IPS-20b (cell line): Measurements from ENCODE around the gene VIPAS39.

Experiments used
- H3K27ac ChIP-seq: one replicate; pipeline ENCODE4 v1.5.1; 2013; ENCODE audit warnings: low read length
- H3K27me3 ChIP-seq: 2 replicates; pipeline ENCODE4 v1.6.1; 2013; ENCODE audit warnings: mild to moderate bottlenecking, low read length, inconsistent platforms; ENCODE audit not compliant: insufficient read depth
- H3K36me3 ChIP-seq: 2 replicates; pipeline ENCODE4 v1.6.1; 2013; ENCODE audit warnings: low read depth, mild to moderate bottlenecking, inconsistent platforms, low read length, moderate library complexity; ENCODE audit not compliant: insufficient read depth
- H3K4me1 ChIP-seq: 2 replicates; pipeline ENCODE4 v1.6.1; 2013; ENCODE audit warnings: mild to moderate bottlenecking, control low read depth, inconsistent platforms, low read length, moderate library complexity; ENCODE audit not compliant: insufficient read depth
- H3K4me3 ChIP-seq: 2 replicates; pipeline ENCODE4 v1.5.1; 2013; ENCODE audit warnings: mild to moderate bottlenecking, low read length, inconsistent platforms
- H3K9ac ChIP-seq: 2 replicates; pipeline ENCODE4 v1.6.1; 2013; ENCODE audit warnings: low read depth, mild to moderate bottlenecking, inconsistent platforms, low read length, moderate library complexity
- H3K9me3 ChIP-seq: 2 replicates; pipeline ENCODE4 v1.6.1; 2013; ENCODE audit warnings: mild to moderate bottlenecking, low read depth, low read length, inconsistent platforms; ENCODE audit not compliant: insufficient read depth

The VIPAS39 gene

DNA sequence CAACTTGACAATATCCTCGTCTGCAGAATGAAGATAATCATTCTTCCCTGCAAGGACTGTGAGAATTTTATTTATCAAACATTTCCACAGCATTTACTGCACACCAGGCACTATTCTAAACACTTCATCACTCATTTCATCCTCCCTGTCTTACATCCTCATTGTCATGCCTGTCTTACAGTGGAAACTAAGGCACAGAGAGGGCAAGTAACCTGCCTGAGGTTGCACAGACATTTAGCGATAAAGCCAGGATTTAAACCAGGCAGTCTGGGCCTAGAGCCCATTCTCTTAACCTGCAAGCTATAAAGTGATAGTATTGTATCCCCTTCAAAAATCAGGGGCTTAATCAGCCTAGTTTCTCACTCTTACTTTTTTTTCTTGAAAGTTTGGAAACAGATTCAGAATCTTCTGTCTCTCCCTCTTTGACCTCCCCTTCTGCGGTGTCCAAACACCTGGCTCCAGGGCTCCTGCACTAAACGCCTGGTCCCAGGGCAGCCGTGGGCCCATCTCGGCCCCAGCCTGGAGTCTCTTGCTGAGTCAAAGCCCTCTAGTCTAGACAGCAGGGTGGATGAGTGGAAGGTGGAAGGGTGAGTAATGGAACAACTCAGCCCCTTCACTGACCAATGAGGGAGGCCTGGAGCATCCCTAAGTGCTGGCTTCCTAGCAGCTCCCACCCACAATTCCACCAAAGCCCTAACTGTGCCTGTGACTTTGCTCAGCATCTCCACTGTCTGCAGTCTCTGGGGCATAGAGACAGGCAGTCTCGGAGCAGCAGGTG lies 28.7 kb upstream of the VIPAS39 start:
- no peaks in the 10 kb centered on the region for H3K9me3 ChIP-seq
- no peaks in the 10 kb centered on the region for H3K27me3 ChIP-seq
- H3K27ac ChIP-seq, result no peak overlapping the region
- no peaks in the 10 kb centered on the region for H3K4me1 ChIP-seq
- no peak overlapping the region for H3K9ac ChIP-seq
- H3K36me3 ChIP-seq, result no peaks in the 10 kb centered on the region
- no peak overlapping the region for H3K4me3 ChIP-seq

DNA sequence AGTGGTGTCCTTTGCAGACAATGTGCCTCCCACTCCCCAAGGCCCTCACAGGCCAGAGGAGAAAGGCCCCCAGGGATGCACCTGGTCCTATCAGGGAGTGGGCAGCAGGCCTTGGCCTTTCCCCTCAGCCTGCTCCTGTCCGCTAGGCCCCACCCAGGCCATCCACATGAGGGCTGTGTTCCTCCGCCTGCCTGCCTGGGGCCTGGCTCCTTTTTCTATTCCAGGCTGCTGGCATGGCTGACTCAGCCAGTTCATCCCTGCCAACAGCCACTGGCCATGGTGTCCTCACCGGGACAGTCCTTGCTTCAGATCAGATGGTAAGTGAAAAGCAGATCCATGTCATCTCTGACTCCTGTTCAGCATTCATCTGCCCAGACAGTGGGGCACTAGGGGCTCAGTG lies 27.9 kb upstream of the VIPAS39 start:
- H3K9ac ChIP-seq, result no peak overlapping the region
- no peaks in the 10 kb centered on the region for H3K36me3 ChIP-seq
- no peak overlapping the region for H3K27ac ChIP-seq
- no peaks in the 10 kb centered on the region for H3K4me1 ChIP-seq
- H3K9me3 ChIP-seq, result no peaks in the 10 kb centered on the region
- no peaks in the 10 kb centered on the region for H3K27me3 ChIP-seq
- no peak overlapping the region for H3K4me3 ChIP-seq

DNA sequence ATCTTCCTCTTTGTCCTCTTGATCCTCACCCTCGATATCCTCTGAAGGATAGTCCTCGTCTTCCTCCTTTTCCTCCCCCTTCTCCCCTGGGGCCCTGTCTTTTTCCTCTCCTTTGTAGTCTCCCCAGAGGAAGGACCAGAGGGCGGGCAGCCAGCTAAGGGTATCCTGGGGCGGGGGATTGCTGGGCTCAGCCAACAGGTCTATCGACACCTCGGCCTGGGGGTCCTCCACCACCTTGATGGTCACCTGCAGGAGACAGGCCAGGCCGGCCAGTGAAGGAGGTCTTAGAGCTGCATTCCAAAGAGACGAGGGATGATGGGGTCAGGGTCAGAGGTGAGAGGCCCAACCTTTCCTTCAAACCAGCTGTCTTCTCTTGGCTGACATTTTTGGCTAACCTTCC lies 25.0 kb upstream of the VIPAS39 start:
- no peaks in the 10 kb centered on the region for H3K27me3 ChIP-seq
- H3K9me3 ChIP-seq, result no peaks in the 10 kb centered on the region
- H3K4me3 ChIP-seq, result no peak overlapping the region
- no peak overlapping the region for H3K9ac ChIP-seq
- no peak overlapping the region for H3K27ac ChIP-seq
- H3K4me1 ChIP-seq, result no peaks in the 10 kb centered on the region
- no peaks in the 10 kb centered on the region for H3K36me3 ChIP-seq

- Histone ChIP-seq H3K36me3 (no peaks in the 10 kb centered on the region), H3K27ac (no peak overlapping the region), H3K4me3 (no peak overlapping the region), H3K4me1 (no peaks in the 10 kb centered on the region), H3K9me3 (no peaks in the 10 kb centered on the region), H3K27me3 (no peaks in the 10 kb centered on the region), H3K9ac (no peak overlapping the region)
These were observed 21.4 kb upstream of the VIPAS39 start for GRCh38 chr14:77478796-77479195.

DNA sequence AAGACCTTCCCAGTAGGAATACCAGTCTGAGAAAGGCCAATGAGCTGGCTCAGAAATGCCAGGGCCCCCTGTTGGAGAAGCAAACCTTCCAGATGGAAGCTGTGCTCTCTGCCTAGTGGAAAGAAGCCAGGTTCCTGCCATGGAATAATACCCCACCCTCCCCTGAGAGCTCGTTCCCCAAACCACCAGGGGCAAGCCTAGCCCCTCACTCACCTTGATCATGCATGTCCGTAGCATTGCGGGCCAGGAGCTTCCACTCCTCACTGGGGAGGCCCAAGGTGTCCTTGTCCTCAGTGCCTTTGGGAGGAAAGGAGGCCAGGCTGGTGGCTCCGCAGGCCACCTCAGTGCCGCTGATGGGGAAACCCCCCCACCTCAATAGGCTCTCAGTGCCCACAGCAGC lies 20.6 kb upstream of the VIPAS39 start:
- H3K27me3 ChIP-seq, result no peaks in the 10 kb centered on the region
- no peak overlapping the region for H3K9ac ChIP-seq
- no peak overlapping the region for H3K27ac ChIP-seq
- no peaks in the 10 kb centered on the region for H3K9me3 ChIP-seq
- H3K4me1 ChIP-seq, result no peaks in the 10 kb centered on the region
- H3K36me3 ChIP-seq, result no peaks in the 10 kb centered on the region
- H3K4me3 ChIP-seq, result no peak overlapping the region

- Histone ChIP-seq H3K27me3 (no peaks in the 10 kb centered on the region), H3K27ac (no peak overlapping the region), H3K36me3 (no peaks in the 10 kb centered on the region), H3K4me1 (peaks cover 8% of the 10 kb centered on the region), H3K4me3 (no peak overlapping the region), H3K9ac (no peak overlapping the region), H3K9me3 (no peaks in the 10 kb centered on the region)
These were observed 18.2 kb upstream of the VIPAS39 start for GRCh38 chr14:77475432-77476115.

DNA sequence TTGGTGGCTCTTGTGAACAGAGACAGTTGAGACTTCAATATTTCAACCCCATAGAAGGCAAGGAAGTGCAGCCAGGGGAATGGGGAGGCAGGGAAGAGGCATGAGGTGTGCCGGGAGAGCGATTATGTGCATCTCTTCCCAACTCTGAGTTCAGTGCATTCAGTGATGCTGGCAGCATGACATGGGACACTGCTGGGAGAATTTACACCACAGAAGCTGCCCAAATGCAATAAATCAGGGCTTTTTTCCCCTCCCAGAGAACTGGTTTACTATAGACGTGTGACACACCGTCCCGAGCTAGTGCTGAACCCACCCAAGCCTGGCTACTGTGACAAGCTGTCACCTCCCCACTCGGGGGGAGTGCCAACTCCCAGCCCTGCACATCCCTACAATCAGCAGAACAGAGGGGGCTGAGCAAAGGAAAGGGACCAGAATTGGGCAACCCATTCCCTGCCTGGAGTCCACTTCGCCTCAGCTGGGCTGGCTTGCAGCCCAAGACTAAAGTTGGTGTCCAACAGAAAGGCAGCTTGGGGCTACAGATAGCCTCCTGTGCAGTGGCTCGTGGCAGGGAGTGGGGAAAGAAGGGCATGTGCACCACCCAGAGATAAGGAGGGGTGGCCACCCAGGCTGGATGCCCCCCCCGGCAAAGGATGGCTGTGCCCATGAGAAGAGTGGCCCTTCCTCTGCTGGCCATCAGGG lies 17.2 kb upstream of the VIPAS39 start:
- Histone ChIP-seq H3K4me3 (no peak overlapping the region), H3K4me1 (peaks cover 13% of the 10 kb centered on the region), H3K9ac (no peak overlapping the region), H3K36me3 (peaks cover 3% of the 10 kb centered on the region; the same call in 1 of the 2 replicates), H3K27me3 (no peaks in the 10 kb centered on the region), H3K27ac (no peak overlapping the region), H3K9me3 (no peaks in the 10 kb centered on the region)

GRCh38 chr14:77473921-77474320 lies 16.5 kb upstream of the VIPAS39 start:
- H3K27ac ChIP-seq, result no peak overlapping the region
- peaks cover 10% of the 10 kb centered on the region for H3K36me3 ChIP-seq
- H3K27me3 ChIP-seq, result no peaks in the 10 kb centered on the region
- H3K9ac ChIP-seq, result no peak overlapping the region
- H3K4me3 ChIP-seq, result no peak overlapping the region
- H3K4me1 ChIP-seq, result peaks cover 13% of the 10 kb centered on the region
- H3K9me3 ChIP-seq, result no peaks in the 10 kb centered on the region

DNA sequence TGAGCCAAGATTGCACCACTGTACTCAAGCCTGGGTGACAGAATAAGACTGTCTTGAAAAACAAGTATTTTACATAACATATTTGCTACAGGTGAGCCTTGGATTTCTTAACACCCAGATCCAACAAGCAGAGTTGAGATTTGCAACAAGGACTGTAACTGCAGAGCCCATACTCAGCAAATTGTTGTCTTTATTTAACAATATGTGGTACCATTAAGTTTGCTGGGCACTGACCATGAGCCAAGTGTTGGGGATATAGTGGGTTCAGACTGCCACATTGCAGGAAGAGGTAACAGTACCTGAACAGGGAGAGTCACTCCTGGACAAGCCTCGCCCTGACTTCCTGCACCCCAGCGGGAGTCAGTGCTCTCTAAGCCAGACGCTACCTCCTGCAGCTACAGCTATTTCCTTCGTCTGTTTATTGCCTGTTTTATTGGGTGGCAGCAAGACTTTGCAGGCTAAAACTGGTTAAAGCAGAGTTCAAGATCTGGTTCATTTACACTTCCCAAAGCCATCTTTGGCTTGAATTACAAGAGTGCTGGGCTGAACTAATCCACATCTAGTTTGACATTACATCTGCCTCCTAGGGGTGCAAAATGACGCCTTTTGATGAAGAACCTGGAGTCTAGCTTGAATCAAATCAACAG lies 12.9 kb upstream of the VIPAS39 start:
- Histone ChIP-seq H3K27me3 (no peaks in the 10 kb centered on the region), H3K9me3 (no peaks in the 10 kb centered on the region), H3K4me3 (no peak overlapping the region), H3K36me3 (peaks cover 42% of the 10 kb centered on the region), H3K4me1 (peaks cover 13% of the 10 kb centered on the region), H3K27ac (no peak overlapping the region), H3K9ac (no peak overlapping the region)

GRCh38 chr14:77469539-77469938 lies 12.1 kb upstream of the VIPAS39 start:
- Histone ChIP-seq H3K27me3 (no peaks in the 10 kb centered on the region), H3K9me3 (no peaks in the 10 kb centered on the region), H3K4me3 (no peak overlapping the region), H3K27ac (no peak overlapping the region), H3K36me3 (peaks cover 50% of the 10 kb centered on the region), H3K4me1 (peaks cover 13% of the 10 kb centered on the region), H3K9ac (no peak overlapping the region)

DNA sequence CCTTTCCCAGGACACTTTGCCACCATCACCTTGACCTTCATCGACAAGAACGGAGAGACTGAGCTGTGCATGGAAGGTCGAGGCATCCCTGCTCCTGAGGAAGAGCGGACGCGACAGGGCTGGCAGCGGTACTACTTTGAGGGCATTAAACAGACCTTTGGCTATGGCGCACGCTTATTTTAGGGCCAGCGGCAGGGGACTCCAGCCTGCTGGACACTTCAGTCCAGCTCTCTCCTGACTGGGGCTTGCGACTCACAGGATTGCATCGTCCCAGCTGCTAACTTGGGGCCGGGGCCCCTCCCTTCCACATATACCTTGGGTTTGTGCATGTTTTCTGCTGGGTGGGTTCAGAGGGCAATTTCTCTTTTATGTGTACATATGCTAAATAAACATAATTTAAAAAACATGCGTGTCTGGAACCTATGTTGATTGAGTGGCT lies 11.7 kb upstream of the VIPAS39 start:
- H3K36me3 ChIP-seq, result peaks cover 55% of the 10 kb centered on the region
- no peaks in the 10 kb centered on the region for H3K27me3 ChIP-seq
- H3K4me1 ChIP-seq, result peaks cover 13% of the 10 kb centered on the region
- no peak overlapping the region for H3K9ac ChIP-seq
- no peak overlapping the region for H3K4me3 ChIP-seq
- no peaks in the 10 kb centered on the region for H3K9me3 ChIP-seq
- H3K27ac ChIP-seq, result no peak overlapping the region
